ENCODE results near the gene HGS. TPM values are rescaled to one million over a fixed set of nuclear protein-coding genes. Genes with fewer than 3 reads are reported as not detected.

The HGS gene
- polyA plus RNA-seq, 1 donor from 2014 or later, result 81.1 TPM

DNA sequence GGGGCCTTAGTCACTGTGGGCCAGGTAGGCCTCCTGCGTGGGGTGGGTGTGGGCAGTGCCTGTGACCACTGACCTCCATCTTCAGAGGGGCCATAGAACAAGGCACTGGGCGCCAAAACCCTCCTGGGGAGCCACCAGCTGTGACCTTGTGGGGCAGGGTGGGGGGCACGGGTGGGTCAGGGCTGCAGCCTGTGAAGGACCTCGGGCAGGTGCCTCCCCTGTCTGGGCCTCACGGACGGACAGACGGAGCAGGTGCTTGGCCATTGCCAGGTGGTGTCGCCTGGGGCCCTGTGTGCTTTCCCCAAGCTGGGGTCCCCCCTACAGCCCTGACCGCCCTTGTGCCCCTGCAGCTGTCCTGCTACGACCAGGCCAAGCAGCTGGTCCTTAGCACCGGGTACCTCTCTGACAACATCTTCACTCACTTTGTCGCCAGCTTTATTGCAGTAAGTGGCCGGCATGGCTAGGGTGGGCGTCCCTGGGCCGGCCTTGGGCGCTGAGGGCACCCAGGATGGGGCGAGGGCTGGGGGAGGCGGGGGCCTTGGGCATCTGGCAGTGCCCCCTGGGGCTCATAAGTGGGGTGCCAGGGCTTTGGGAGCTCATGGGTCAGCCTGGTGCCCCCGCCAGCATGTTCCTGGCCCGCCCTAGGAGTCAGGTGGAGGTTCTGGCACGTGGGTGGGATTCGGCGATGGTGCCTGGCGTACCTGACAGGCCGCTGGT, 33.4 kb downstream of the HGS start:
- no peaks in the 10 kb centered on the region for H3F3A ChIP-seq (ENCODE audit: insufficient read depth, low read length, poor library complexity, severe bottlenecking)
- no peaks in the 10 kb centered on the region for H4K20me1 ChIP-seq (ENCODE audit: insufficient read depth)
- H3K27me3 ChIP-seq (ENCODE audit: insufficient read depth, low read depth, low read length), result no peaks in the 10 kb centered on the region
- H3K79me2 ChIP-seq (replicated peaks; ENCODE audit: insufficient read depth, low read length), result no peaks in the 10 kb centered on the region
- no peaks in the 10 kb centered on the region for H3K36me3 ChIP-seq (ENCODE audit: insufficient read depth, low read length)
- TF ChIP-seq SMC3 (conservative IDR thresholded peaks at IDR 0.05; ENCODE audit: poor library complexity), result no peak
- no peaks in the 10 kb centered on the region for H3K9me3 ChIP-seq (ENCODE audit: low read length)
- H3K9ac ChIP-seq (ENCODE audit: low read length), result no peak overlapping the region
- no peaks in the 10 kb centered on the region for H3K9me2 ChIP-seq (ENCODE audit: insufficient read depth, low read length)
- H3K4me2 ChIP-seq (ENCODE audit: low read length), result no peak overlapping the region
- no peak overlapping the region for H2AFZ ChIP-seq (ENCODE audit: low read depth, low read length)
- no peak overlapping the region for H3K27ac ChIP-seq (ENCODE audit: low read length)
- no peak overlapping the region for H3K4me3 ChIP-seq (ENCODE audit: low read length)

DNA sequence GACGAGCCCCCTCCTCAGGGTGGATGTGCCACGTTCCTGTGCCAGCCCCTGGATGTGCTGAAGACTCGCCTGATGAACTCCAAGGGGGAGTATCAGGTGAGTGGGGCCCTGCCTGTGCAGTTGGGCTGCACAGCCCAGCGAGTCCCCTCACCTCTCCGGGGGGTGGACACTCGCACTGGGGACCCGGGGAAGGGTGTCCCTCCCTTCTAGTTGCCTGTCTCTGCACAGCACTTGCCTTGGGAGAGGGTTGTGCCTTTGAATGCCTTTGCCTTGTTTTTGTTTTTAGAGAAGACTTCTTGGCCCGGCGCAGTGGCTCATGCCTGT, 33.9 kb downstream of the HGS start:
- Histone ChIP-seq H3K9me3 (ENCODE audit: low read length) (no peaks in the 10 kb centered on the region), H3K4me2 (ENCODE audit: low read length) (no peak overlapping the region), H2AFZ (ENCODE audit: low read depth, low read length) (no peak overlapping the region), H4K20me1 (ENCODE audit: insufficient read depth) (no peaks in the 10 kb centered on the region), H3K36me3 (ENCODE audit: insufficient read depth, low read length) (no peaks in the 10 kb centered on the region), H3F3A (ENCODE audit: insufficient read depth, low read length, poor library complexity, severe bottlenecking) (no peaks in the 10 kb centered on the region), H3K4me3 (ENCODE audit: low read length) (no peak overlapping the region), H3K79me2 (replicated peaks; ENCODE audit: insufficient read depth, low read length) (no peaks in the 10 kb centered on the region), H3K9me2 (ENCODE audit: insufficient read depth, low read length) (no peaks in the 10 kb centered on the region), H3K27me3 (ENCODE audit: insufficient read depth, low read depth, low read length) (no peaks in the 10 kb centered on the region), H3K27ac (ENCODE audit: low read length) (no peak overlapping the region), H3K9ac (ENCODE audit: low read length) (no peak overlapping the region)
- TF ChIP-seq POLR2AphosphoS5 (IDR thresholded peaks at IDR 0.05), result no peak
- TF ChIP-seq, protein P1, sequence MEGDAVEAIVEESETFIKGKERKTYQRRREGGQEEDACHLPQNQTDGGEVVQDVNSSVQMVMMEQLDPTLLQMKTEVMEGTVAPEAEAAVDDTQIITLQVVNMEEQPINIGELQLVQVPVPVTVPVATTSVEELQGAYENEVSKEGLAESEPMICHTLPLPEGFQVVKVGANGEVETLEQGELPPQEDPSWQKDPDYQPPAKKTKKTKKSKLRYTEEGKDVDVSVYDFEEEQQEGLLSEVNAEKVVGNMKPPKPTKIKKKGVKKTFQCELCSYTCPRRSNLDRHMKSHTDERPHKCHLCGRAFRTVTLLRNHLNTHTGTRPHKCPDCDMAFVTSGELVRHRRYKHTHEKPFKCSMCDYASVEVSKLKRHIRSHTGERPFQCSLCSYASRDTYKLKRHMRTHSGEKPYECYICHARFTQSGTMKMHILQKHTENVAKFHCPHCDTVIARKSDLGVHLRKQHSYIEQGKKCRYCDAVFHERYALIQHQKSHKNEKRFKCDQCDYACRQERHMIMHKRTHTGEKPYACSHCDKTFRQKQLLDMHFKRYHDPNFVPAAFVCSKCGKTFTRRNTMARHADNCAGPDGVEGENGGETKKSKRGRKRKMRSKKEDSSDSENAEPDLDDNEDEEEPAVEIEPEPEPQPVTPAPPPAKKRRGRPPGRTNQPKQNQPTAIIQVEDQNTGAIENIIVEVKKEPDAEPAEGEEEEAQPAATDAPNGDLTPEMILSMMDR (IDR thresholded peaks at IDR 0.05; ENCODE audit: poor library complexity, severe bottlenecking), result no peak
- no peak for TF ChIP-seq EP300 (conservative IDR thresholded peaks at IDR 0.05; ENCODE audit: poor library complexity, severe bottlenecking)
- no peak for TF ChIP-seq MXI1 (conservative IDR thresholded peaks at IDR 0.05; ENCODE audit: poor library complexity, severe bottlenecking)
- TF ChIP-seq, protein P2, sequence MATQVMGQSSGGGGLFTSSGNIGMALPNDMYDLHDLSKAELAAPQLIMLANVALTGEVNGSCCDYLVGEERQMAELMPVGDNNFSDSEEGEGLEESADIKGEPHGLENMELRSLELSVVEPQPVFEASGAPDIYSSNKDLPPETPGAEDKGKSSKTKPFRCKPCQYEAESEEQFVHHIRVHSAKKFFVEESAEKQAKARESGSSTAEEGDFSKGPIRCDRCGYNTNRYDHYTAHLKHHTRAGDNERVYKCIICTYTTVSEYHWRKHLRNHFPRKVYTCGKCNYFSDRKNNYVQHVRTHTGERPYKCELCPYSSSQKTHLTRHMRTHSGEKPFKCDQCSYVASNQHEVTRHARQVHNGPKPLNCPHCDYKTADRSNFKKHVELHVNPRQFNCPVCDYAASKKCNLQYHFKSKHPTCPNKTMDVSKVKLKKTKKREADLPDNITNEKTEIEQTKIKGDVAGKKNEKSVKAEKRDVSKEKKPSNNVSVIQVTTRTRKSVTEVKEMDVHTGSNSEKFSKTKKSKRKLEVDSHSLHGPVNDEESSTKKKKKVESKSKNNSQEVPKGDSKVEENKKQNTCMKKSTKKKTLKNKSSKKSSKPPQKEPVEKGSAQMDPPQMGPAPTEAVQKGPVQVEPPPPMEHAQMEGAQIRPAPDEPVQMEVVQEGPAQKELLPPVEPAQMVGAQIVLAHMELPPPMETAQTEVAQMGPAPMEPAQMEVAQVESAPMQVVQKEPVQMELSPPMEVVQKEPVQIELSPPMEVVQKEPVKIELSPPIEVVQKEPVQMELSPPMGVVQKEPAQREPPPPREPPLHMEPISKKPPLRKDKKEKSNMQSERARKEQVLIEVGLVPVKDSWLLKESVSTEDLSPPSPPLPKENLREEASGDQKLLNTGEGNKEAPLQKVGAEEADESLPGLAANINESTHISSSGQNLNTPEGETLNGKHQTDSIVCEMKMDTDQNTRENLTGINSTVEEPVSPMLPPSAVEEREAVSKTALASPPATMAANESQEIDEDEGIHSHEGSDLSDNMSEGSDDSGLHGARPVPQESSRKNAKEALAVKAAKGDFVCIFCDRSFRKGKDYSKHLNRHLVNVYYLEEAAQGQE (IDR thresholded peaks at IDR 0.05; ENCODE audit: borderline replicate concordance), result no peak

GRCh38 chr17:81719410-81720266, 35.8 kb downstream of the HGS start:
- Histone ChIP-seq H3K4me2 (ENCODE audit: low read length) (no peak overlapping the region), H3K9ac (ENCODE audit: low read length) (no peak overlapping the region), H3K27ac (ENCODE audit: low read length) (no peak overlapping the region), H3K36me3 (ENCODE audit: insufficient read depth, low read length) (no peaks in the 10 kb centered on the region), H3K4me3 (ENCODE audit: low read length) (no peak overlapping the region), H4K20me1 (ENCODE audit: insufficient read depth) (no peaks in the 10 kb centered on the region), H2AFZ (ENCODE audit: low read depth, low read length) (no peak overlapping the region), H3K27me3 (ENCODE audit: insufficient read depth, low read depth, low read length) (no peaks in the 10 kb centered on the region), H3K9me3 (ENCODE audit: low read length) (no peaks in the 10 kb centered on the region), H3K9me2 (ENCODE audit: insufficient read depth, low read length) (no peaks in the 10 kb centered on the region), H3F3A (ENCODE audit: insufficient read depth, low read length, poor library complexity, severe bottlenecking) (no peaks in the 10 kb centered on the region), H3K79me2 (replicated peaks; ENCODE audit: insufficient read depth, low read length) (no peaks in the 10 kb centered on the region)
- TF ChIP-seq, protein P2 (IDR thresholded peaks at IDR 0.05; ENCODE audit: borderline replicate concordance), result no peak
- TF ChIP-seq TAF1 (IDR thresholded peaks at IDR 0.05; ENCODE audit: low read depth) (no peak), SMC3 (conservative IDR thresholded peaks at IDR 0.05; ENCODE audit: poor library complexity) (no peak), EP300 (conservative IDR thresholded peaks at IDR 0.05; ENCODE audit: poor library complexity, severe bottlenecking) (no peak), POLR2AphosphoS5 (IDR thresholded peaks at IDR 0.05) (no peak), EZH2 (IDR thresholded peaks at IDR 0.05; ENCODE audit: borderline replicate concordance, insufficient read depth, low read length, poor library complexity, severe bottlenecking) (no peak), RAD21 (conservative IDR thresholded peaks at IDR 0.05) (no peak), MXI1 (conservative IDR thresholded peaks at IDR 0.05; ENCODE audit: poor library complexity, severe bottlenecking) (no peak)
